Measurements from ENCODE around the gene CFAP161.

Gene CFAP161

GRCh38 chr15:81133782-81134461, at the start of gene CFAP161:
Gene CFAP161 (plus strand): TSS chr15:81134270. CDS start chr15:81134330, 60 bp downstream.
- DNase-seq (ENCODE audit: extremely low read depth, low read depth), result no peak
- TF ChIP-seq CTCF (IDR thresholded peaks at IDR 0.05; ENCODE audit: low read depth, low read length, missing control alignments), result no peak
- peak within 1 kb of the TSS; percentile 31 for H3K4me3 ChIP-seq (replicated peaks; ENCODE audit: low read depth, low read length)

DNA sequence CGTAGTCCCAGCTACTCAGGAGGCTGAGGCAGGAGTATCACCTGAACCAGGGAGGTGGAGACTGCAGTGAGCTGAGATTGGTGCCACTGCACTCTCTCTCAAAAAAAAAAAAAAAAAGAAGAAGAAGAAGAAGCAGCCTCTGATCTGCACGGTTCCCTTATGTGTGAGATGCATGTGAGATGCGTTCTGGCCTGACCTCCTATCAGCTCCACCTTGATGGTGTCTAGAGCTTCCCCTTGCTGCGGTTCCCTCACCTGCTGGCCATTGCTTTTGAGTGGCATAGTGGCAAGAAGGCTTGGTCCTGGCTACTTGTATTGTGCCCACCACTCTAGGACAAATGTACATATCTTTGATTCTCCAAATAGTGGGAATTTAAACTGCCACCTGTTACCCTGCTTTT, 49.4 kb upstream of the CFAP161 start:
- DNase-seq (ENCODE audit: extremely low read depth, low read depth), result no peak
- TF ChIP-seq CTCF (IDR thresholded peaks at IDR 0.05; ENCODE audit: low read depth, low read length, missing control alignments), result no peak
- no peak overlapping the region for H3K4me3 ChIP-seq (replicated peaks; ENCODE audit: low read depth, low read length)

DNA sequence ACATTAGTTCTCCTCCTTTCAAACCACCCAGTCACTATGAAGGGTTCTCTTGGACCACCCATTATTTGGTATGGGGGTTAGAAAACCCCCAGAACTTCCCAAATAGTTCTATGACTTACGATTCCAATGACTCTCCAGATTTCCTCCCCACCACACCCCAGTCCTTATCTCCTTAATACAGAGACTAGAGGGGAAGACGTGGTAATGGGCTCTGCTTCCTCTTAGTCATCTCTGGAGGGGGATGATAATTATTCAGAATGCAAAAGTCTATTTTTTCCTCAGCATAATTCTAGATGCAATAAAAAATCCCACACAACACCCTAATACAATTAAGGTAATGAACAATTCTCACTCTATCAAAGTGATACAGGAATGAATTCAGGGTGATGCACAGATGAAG, 48.9 kb upstream of the CFAP161 start:
- no peak overlapping the region for H3K4me3 ChIP-seq (replicated peaks; ENCODE audit: low read depth, low read length)
- no peak for TF ChIP-seq CTCF (IDR thresholded peaks at IDR 0.05; ENCODE audit: low read depth, low read length, missing control alignments)
- no peak for DNase-seq (ENCODE audit: extremely low read depth, low read depth)

- no peak overlapping the region for H3K4me3 ChIP-seq (replicated peaks; ENCODE audit: low read depth, low read length)
- DNase-seq (ENCODE audit: extremely low read depth, low read depth), result no peak
- TF ChIP-seq CTCF (IDR thresholded peaks at IDR 0.05; ENCODE audit: low read depth, low read length, missing control alignments), result no peak
Observed at GRCh38 chr15:81085898-81086297, 48.2 kb upstream of the CFAP161 start.

- TF ChIP-seq CTCF (IDR thresholded peaks at IDR 0.05; ENCODE audit: low read depth, low read length, missing control alignments), result no peak
- H3K4me3 ChIP-seq (replicated peaks; ENCODE audit: low read depth, low read length), result no peak overlapping the region
- DNase-seq (ENCODE audit: extremely low read depth, low read depth), result no peak
Observed at GRCh38 chr15:81087066-81087465, 47.0 kb upstream of the CFAP161 start.

- TF ChIP-seq CTCF (IDR thresholded peaks at IDR 0.05; ENCODE audit: low read depth, low read length, missing control alignments), result no peak
- DNase-seq (ENCODE audit: extremely low read depth, low read depth), result no peak
- H3K4me3 ChIP-seq (replicated peaks; ENCODE audit: low read depth, low read length), result no peak overlapping the region
Observed at GRCh38 chr15:81087694-81088093, 46.4 kb upstream of the CFAP161 start.
